ENCODE results near the gene TRPC5OS.

GRCh38 chrX:111874241-111874640, 1.7 kb upstream of the TRPC5OS start:
- TF ChIP-seq CTCF (IDR thresholded peaks at IDR 0.05) (no peak), POLR2A (IDR thresholded peaks at IDR 0.05) (no peak)
